ENCODE measurements around the gene MALSU1. TPM values are rescaled to one million over a fixed set of nuclear protein-coding genes. Genes with fewer than 3 reads are reported as not detected.

MALSU1 gene
- total RNA-seq, 1 donor from 2014 or later = 58.5 TPM

Other genes with a start within 250 kb of the MALSU1 start
- gene KLHL7, start 193.6 kb upstream of the MALSU1 start, total RNA-seq = 13.3 and 17.4 TPM in 2 replicates
- 19.2 and 25.0 TPM in 2 replicates for gene NUP42, start 117.3 kb upstream of the MALSU1 start, total RNA-seq
- gene GPNMB, start 52.6 kb upstream of the MALSU1 start, total RNA-seq = under 0.01 and 0.22 TPM in 2 replicates
- 6.0 and 23.1 TPM in 2 replicates for gene IGF2BP3, start 171.2 kb downstream of the MALSU1 start, total RNA-seq
- gene TRA2A, start 232.6 kb downstream of the MALSU1 start, total RNA-seq = 20.3 and 28.8 TPM in 2 replicates

Data from lung microvascular endothelial cell (primary cell).